Heart right ventricle (tissue), 16 donors: ENCODE measurements around the gene UQCRC2. TPM values are rescaled to one million over a fixed set of nuclear protein-coding genes. Genes with fewer than 3 reads are reported as not detected.

Experiments
- ATAC-seq, 8 donors: fragments of 200-7000 bp; cut with Tn5 transposase; one replicate each; pipeline ENCODE4 v1.9.1; 2020; ENCODE audit warnings: mild to moderate bottlenecking in 8 of 8, moderate library complexity in 8 of 8, moderate number of reproducible peaks in 1 of 8
- DNase-seq, 2 donors: peaks; one replicate each; pipeline ENCODE4 v3.0.0-alpha.2; 2020
- H3K27ac ChIP-seq, 10 donors: fragments of 200-600 bp; sonication (generic) in 2 of 10; one replicate each; pipeline versions ENCODE4 v1.5.0 to v1.8.0; 2020 to 2022; ENCODE audit warnings: mild to moderate bottlenecking in 3 of 10
- H3K27me3 ChIP-seq, 7 donors: fragments of 200-600 bp; one replicate each; pipeline ENCODE4 v1.8.0; 2021 to 2022; ENCODE audit warnings: mild to moderate bottlenecking in 2 of 7
- H3K36me3 ChIP-seq, 9 donors: fragments of 200-600 bp; sonication (generic) in 1 of 9; one replicate each; pipeline versions ENCODE4 v1.5.0 to v1.8.0; 2020 to 2022; ENCODE audit warnings: mild to moderate bottlenecking in 2 of 9
- H3K4me1 ChIP-seq, 9 donors: fragments of 200-600 bp; sonication (generic) in 1 of 9; one replicate each; pipeline versions ENCODE4 v1.5.0 to v1.8.0; 2020 to 2022; ENCODE audit warnings: mild to moderate bottlenecking in 4 of 9
- H3K4me3 ChIP-seq, 10 donors: fragments of 200-600 bp; sonication (generic) in 2 of 10; one replicate each; pipeline versions ENCODE4 v1.5.0 to v1.8.0; 2020 to 2022; ENCODE audit warnings: mild to moderate bottlenecking in 7 of 10, moderate library complexity in 2 of 10
- H3K9me3 ChIP-seq, 11 donors: fragments of 200-600 bp in 10 of 11; sonication (generic) in 2 of 11; one replicate each; pipeline versions ENCODE4 v1.5.0 to v1.8.0; 2013 to 2022; ENCODE audit warnings: mild to moderate bottlenecking in 2 of 11, control low read depth in 1 of 11, moderate library complexity in 1 of 11
- CTCF ChIP-seq, 9 donors: fragments of 200-600 bp; sonication (generic) in 2 of 9; IDR thresholded peaks; one replicate each; pipeline versions ENCODE4 v1.5.0 to v1.8.0; 2021 to 2022; ENCODE audit warnings: antibody characterized with exemption in 9 of 9, mild to moderate bottlenecking in 5 of 9, moderate library complexity in 1 of 9
- WGBS, 2 donors: extraction: QIAGEN DNeasy Blood & Tissue Kit; methylation state at CpG; one replicate each; pipeline ENCODE4 v1.1.7; 2013; ENCODE audit warnings: inconsistent platforms in 1 of 2; 5-methylcytosine and 5-hydroxymethylcytosine counted together
- intact Hi-C, 10 donors: fragments of 100-400 bp; cut with DNase I; formaldehyde crosslinking; loops; one replicate each; pipeline versions ENCODE4 v1.11.1 to v1.14.2; 2022
- polyA plus RNA-seq, 2 donors: library from polyadenylated mRNA; stranded (reverse); fragments of 200-250 nt; gene quantifications; one replicate each; pipeline ENCODE4 v1.2.3, GENCODE V29; 2013
- total RNA-seq, 10 donors: library from RNA; stranded (reverse); fragmentation: NEBNext Ultra II Directional in 3 of 10; extraction: Animal tissue kit (Norgen Biotek cat#: 25700) in 3 of 10; gene quantifications; one replicate each; pipeline versions ENCODE4 v1.2.1 to v1.2.4, GENCODE V29; 2021 to 2023
- donor health status: Arrhythmogenic right ventricular cardiomyopathy.
- donor health status: ischemic (EF 13 %, LVEDD 7.1; RV severe dilation, severe dysfunction).
- donor health status: healthy with polysubstance abuse.
- donor health status: DM: no; HTN: yes; CAD: no.
- donor health status: DM: no; HTN: no; CAD: no.
- donor health status: ischemic (EF 25% LVEDD 6.9; RV normal size, moderate dysfunction).
- donor health status: ischemic (EF 25% LVEDD 5.7; RV mildly dilated, moderate dysfunction).
- donor health status: healthy.
- donor health status: DM: yes; HTN: yes; CAD: no.
- donor health status: Ischemic cardiomyopathy.
- donor health status: ischemic (EF 35%, LVEDD 5.7; RV mildly dilated, moderate dysfunction).
- donor health status: nonischemic (EF 11% LVEDD 7.7; RV severe dilation, severe dysfunction).
- donor health status: DM: yes; HTN: yes; CAD: no.
- donor health status: PGD.
- donor health status: ischemic (EF 29% LVEDD 5.4; RV normal size, mild dysfunction).
- donor health status: nonischemic (EF 23%, LVEDD 6.1; RV moderate dilation, normal function).

UQCRC2 gene
- total and polyA plus RNA-seq, 12 donors, result 183 to 1,183 (median 958) TPM

DNA sequence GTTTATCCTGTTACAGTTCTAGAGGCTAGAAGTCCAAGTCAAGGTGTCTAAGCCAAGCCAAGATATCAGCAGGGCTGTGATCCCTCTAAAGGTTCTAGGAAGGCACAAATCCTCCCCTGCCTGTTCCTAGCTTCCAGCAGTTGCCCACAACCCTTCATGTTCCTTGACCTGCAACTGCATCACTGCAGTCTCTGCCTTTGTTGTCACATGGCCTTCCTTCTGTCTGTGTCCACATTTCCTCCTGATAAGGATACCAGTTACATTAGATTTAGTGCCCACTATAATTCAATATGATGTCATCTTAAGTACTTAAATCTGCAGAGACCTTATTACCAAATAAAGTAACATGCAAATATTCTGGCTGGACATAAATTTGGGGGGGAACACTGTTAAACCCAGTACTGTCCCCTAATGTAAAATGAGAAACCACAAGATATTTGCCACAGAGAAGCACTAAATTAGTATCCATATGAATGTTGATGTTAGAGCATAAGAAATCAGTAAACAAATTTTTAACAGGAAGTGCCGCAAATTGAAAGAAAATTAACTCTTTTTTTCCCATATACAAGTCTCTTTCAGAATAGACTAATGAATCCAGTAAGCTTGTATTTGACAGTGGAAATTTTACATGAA is 4.7 kb downstream of the UQCRC2 start:
- H3K36me3 ChIP-seq, result peaks cover 0 to 78% (median 58%) of the 10 kb centered on the region in 9 donors
- H3K27me3 ChIP-seq, result no peaks in the 10 kb centered on the region
- no peak for ATAC-seq
- DNase-seq, result no peak
- H3K4me1 ChIP-seq, result peaks cover 4 to 42% (median 26%) of the 10 kb centered on the region in 9 donors
- WGBS, 2 donors, result 62 to 68% methylated on average over 1 of the region's 1 CpG
- H3K9me3 ChIP-seq, result no peaks in the 10 kb centered on the region
- intact Hi-C loops, result loop anchor here in 1 of 10 donors (10.0 kb wide), 1 partner anchor 47 kb away; the partner anchor contains the start of genes MOSMO and PDZD9
- no peak overlapping the region for H3K27ac ChIP-seq
- H3K4me3 ChIP-seq, result no peak overlapping the region
- TF ChIP-seq CTCF (IDR thresholded peaks at IDR 0.05), result no peak

DNA sequence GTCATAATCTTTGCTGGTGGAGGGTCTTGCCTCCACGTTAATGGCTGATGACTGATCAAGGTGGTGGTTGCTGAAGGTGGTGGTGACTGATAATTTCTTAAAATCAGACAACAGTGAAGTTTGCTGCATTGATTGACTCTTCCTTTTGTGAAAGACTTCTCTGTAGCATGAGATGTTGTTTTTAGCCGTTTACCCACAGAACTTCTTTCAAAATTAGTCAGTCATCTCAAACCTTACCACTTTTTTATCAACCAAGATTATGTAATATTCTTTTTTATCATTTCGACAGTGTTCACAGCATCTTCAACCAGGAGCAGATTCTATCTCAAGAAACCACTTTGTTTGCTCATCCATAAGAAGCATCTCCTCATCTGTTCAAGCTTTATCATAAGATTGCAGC is 5.9 kb downstream of the UQCRC2 start:
- ATAC-seq (no peak), DNase-seq (no peak)
- Histone ChIP-seq H3K27ac (no peak overlapping the region), H3K27me3 (no peaks in the 10 kb centered on the region), H3K4me1 (peaks cover 4 to 49% (median 23%) of the 10 kb centered on the region in 9 donors), H3K36me3 (peaks cover 0 to 91% (median 70%) of the 10 kb centered on the region in 9 donors), H3K9me3 (no peaks in the 10 kb centered on the region), H3K4me3 (no peak overlapping the region)
- WGBS, 2 donors, result 83 to 85% methylated on average over 3 of the region's 3 CpGs
- intact Hi-C loops, result loop anchor here in 1 of 10 donors (10.0 kb wide), 1 partner anchor 46 kb away; the partner anchor contains the start of genes MOSMO and PDZD9
- no peak for TF ChIP-seq CTCF (IDR thresholded peaks at IDR 0.05)

- WGBS, 2 donors, result 83 to 85% methylated on average over 5 of the region's 5 CpGs
- intact Hi-C loops, result no loop called here
- H3K36me3 ChIP-seq, result peaks cover 0 to 100% (median 96%) of the 10 kb centered on the region in 9 donors
Observed at GRCh38 chr16:21962475-21962874, 9.3 kb downstream of the UQCRC2 start.

DNA sequence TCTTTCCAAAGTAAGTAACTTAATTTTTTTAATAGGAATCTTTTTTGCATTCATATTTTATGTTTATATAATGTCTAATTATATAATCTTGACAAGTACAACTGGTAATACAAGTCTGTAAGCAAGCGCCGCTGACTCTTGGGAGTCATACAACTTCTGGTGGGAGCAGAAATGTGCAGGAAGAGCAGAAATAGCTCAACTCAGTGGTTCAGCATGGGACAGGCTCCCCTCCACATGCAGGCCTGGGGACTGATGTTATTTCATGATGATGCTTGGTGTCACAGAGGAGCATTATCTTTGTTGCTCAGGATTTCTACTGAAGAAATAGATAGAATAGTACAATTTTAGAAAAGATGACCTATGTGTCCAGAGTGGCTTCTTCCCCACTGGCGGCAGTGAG is 10.7 kb downstream of the UQCRC2 start:
- Histone ChIP-seq H3K27ac (peak overlapping the region in 6 of 10 donors; percentile 2 to 59 (median 44)), H3K4me3 (no peak overlapping the region), H3K27me3 (no peaks in the 10 kb centered on the region), H3K4me1 (peaks cover 0 to 27% (median 3%) of the 10 kb centered on the region in 9 donors), H3K36me3 (peaks cover 7 to 100% (median 95%) of the 10 kb centered on the region in 9 donors), H3K9me3 (no peaks in the 10 kb centered on the region)
- peak in 4 of 8 donors; percentile 29 to 62 (median 50) for ATAC-seq
- TF ChIP-seq CTCF (IDR thresholded peaks at IDR 0.05), result no peak
- no peak for DNase-seq
- intact Hi-C loops, result no loop called here
- WGBS, 2 donors, result 70 to 78% methylated on average over 3 of the region's 3 CpGs

More at GRCh38 chr16:21962475-21962874, 9.3 kb downstream of the UQCRC2 start:
- Histone ChIP-seq H3K4me3 (no peak overlapping the region), H3K27me3 (no peaks in the 10 kb centered on the region), H3K4me1 (peaks cover 0 to 32% (median 7%) of the 10 kb centered on the region in 9 donors), H3K27ac (peak overlapping the region in 1 of 10 donors; percentile 59), H3K9me3 (no peaks in the 10 kb centered on the region)
- no peak for ATAC-seq
- DNase-seq, result no peak
- TF ChIP-seq CTCF (IDR thresholded peaks at IDR 0.05), result no peak
